ENCODE measurements around the gene GPALPP1.
"Not testable (repeated sequence)": the region's sequence is repeated elsewhere in the genome, so short reads cannot be mapped to it uniquely, and the experiment has no call there.

Gene GPALPP1

GRCh38 chr13:44989071-44989889 is at the start of gene GPALPP1, which contains the start of gene NUFIP1:
GPALPP1 (plus strand) TSS chr13:44989538; CDS start chr13:44989655, 117 bp downstream.
NUFIP1 (minus strand) TSS chr13:44989471; CDS start chr13:44989436, 35 bp downstream.
- peak; percentile 96 for DNase-seq
- TF ChIP-seq POLR2A (IDR thresholded peaks at IDR 0.05; ENCODE audit: low read length) (peak; percentile 85), GATA1 (IDR thresholded peaks at IDR 0.05; ENCODE audit: low read depth, low read length) (no peak)

GRCh38 chr13:44943411-44943810 is 45.9 kb upstream of the GPALPP1 start:
- not testable (repeated sequence) for DNase-seq

- no peak for DNase-seq
These were observed 38.2 kb upstream of the GPALPP1 start for GRCh38 chr13:44951184-44951583.

GRCh38 chr13:44952671-44953070 is 36.7 kb upstream of the GPALPP1 start:
- TF ChIP-seq GATA1 (IDR thresholded peaks at IDR 0.05; ENCODE audit: low read depth, low read length) = no peak
- TF ChIP-seq POLR2A (IDR thresholded peaks at IDR 0.05; ENCODE audit: low read length) = no peak
- DNase-seq = no peak

More at GRCh38 chr13:44951184-44951583, 38.2 kb upstream of the GPALPP1 start:
- TF ChIP-seq GATA1 (IDR thresholded peaks at IDR 0.05; ENCODE audit: low read depth, low read length) = no peak
- no peak for TF ChIP-seq POLR2A (IDR thresholded peaks at IDR 0.05; ENCODE audit: low read length)

- no peak for TF ChIP-seq GATA1 (IDR thresholded peaks at IDR 0.05; ENCODE audit: low read depth, low read length)
- TF ChIP-seq POLR2A (IDR thresholded peaks at IDR 0.05; ENCODE audit: low read length) = no peak
- no peak for DNase-seq
These were observed 35.1 kb upstream of the GPALPP1 start for GRCh38 chr13:44954224-44954623.

- no peak for DNase-seq
- TF ChIP-seq GATA1 (IDR thresholded peaks at IDR 0.05; ENCODE audit: low read depth, low read length) (no peak), POLR2A (IDR thresholded peaks at IDR 0.05; ENCODE audit: low read length) (no peak)
These were observed 33.9 kb upstream of the GPALPP1 start for GRCh38 chr13:44955406-44955805.

GRCh38 chr13:44961997-44962396 is 27.3 kb upstream of the GPALPP1 start:
- no peak for DNase-seq
- TF ChIP-seq POLR2A (IDR thresholded peaks at IDR 0.05; ENCODE audit: low read length) (no peak), GATA1 (IDR thresholded peaks at IDR 0.05; ENCODE audit: low read depth, low read length) (no peak)

- DNase-seq = no peak
- TF ChIP-seq GATA1 (IDR thresholded peaks at IDR 0.05; ENCODE audit: low read depth, low read length) = no peak
- TF ChIP-seq POLR2A (IDR thresholded peaks at IDR 0.05; ENCODE audit: low read length) = no peak
These were observed 21.5 kb upstream of the GPALPP1 start for GRCh38 chr13:44967704-44968433.

- no peak for DNase-seq
- TF ChIP-seq POLR2A (IDR thresholded peaks at IDR 0.05; ENCODE audit: low read length) (no peak), GATA1 (IDR thresholded peaks at IDR 0.05; ENCODE audit: low read depth, low read length) (no peak)
These were observed 20.9 kb upstream of the GPALPP1 start for GRCh38 chr13:44968434-44968815.

- TF ChIP-seq GATA1 (IDR thresholded peaks at IDR 0.05; ENCODE audit: low read depth, low read length) = no peak
- no peak for TF ChIP-seq POLR2A (IDR thresholded peaks at IDR 0.05; ENCODE audit: low read length)
- DNase-seq = peak; percentile 15 to 47
These were observed 19.5 kb upstream of the GPALPP1 start for GRCh38 chr13:44969551-44970484.

GRCh38 chr13:44971656-44972595 is 17.4 kb upstream of the GPALPP1 start:
- no peak for TF ChIP-seq POLR2A (IDR thresholded peaks at IDR 0.05; ENCODE audit: low read length)
- TF ChIP-seq GATA1 (IDR thresholded peaks at IDR 0.05; ENCODE audit: low read depth, low read length) = no peak
- peak in 1 of 2 experiments; percentile 4 for DNase-seq

- TF ChIP-seq POLR2A (IDR thresholded peaks at IDR 0.05; ENCODE audit: low read length) (no peak), GATA1 (IDR thresholded peaks at IDR 0.05; ENCODE audit: low read depth, low read length) (no peak)
- DNase-seq = peak; percentile 36 to 66
These were observed 16.3 kb upstream of the GPALPP1 start for GRCh38 chr13:44972956-44973581.
